T-cell (primary cell): Measurements from ENCODE around the gene CCDC157. TPM values are rescaled to one million over a fixed set of nuclear protein-coding genes. Genes with fewer than 3 reads are reported as not detected.
A peak's percentile ranks its signal among the peaks of the same experiment; 100 is the strongest.

Experiments used
- ATAC-seq, 4 experiments: fragments of 200-7000 bp in 3 of 4; fragments of 150-1000 bp in 1 of 4; cut with Tn5 transposase; replicated peaks in 1 of 4; 1 replicate in 3 of 4; 2 replicates in 1 of 4; pipeline ENCODE4 v1.10.0; 2021; ENCODE audit warnings: moderate library complexity in 3 of 4, mild to moderate bottlenecking in 2 of 4, moderate number of reproducible peaks in 1 of 4
- CTCF ChIA-PET, 2 donors: fragments of 300-600 bp; sonication (Branson Sonifier 250); formaldehyde crosslinking; loops; one replicate each; lab custom pipeline; 2022; ENCODE audit warnings: antibody characterized with exemption in 2 of 2; lab: Charles Lee
- POLR2A ChIA-PET, 2 donors: fragments of 300-600 bp; sonication (Branson Sonifier 250); formaldehyde crosslinking; loops; one replicate each; lab custom pipeline; 2022; ENCODE audit warnings: antibody characterized with exemption in 2 of 2; lab: Charles Lee
- DNase-seq, 35 experiments: peaks; one replicate each; pipeline versions ENCODE4 v3.0.0 to v3.0.0-alpha.2; 2013 to 2023
- H3K27ac ChIP-seq: one replicate; pipeline ENCODE4 v1.5.1; 2013; ENCODE audit warnings: low read length
- H3K27me3 ChIP-seq, 2 experiments: replicated peaks in 1 of 2; 1 replicate in 1 of 2; 2 replicates in 1 of 2; pipeline versions ENCODE4 v1.6.1 to v1.7.0; 2013; ENCODE audit warnings: low read length in 1 of 2, mixed read lengths in 1 of 2; ENCODE audit not compliant: control insufficient read depth in 2 of 2, insufficient read depth in 2 of 2; ENCODE audit errors: extremely low read depth in 1 of 2
- H3K36me3 ChIP-seq, 2 donors: 1 replicate in 1 of 2; 2 replicates in 1 of 2; pipeline versions ENCODE4 v1.6.1 to v1.7.0; 2013; ENCODE audit warnings: low read length in 1 of 2; ENCODE audit not compliant: control insufficient read depth in 2 of 2, insufficient read depth in 1 of 2; ENCODE audit errors: extremely low read depth in 1 of 2
- H3K4me1 ChIP-seq, 2 experiments: 1 replicate in 1 of 2; 2 replicates in 1 of 2; pipeline versions ENCODE4 v1.6.1 to v1.7.0; 2013; ENCODE audit warnings: low read length in 2 of 2, mixed read lengths in 1 of 2; ENCODE audit not compliant: insufficient read depth in 2 of 2, control insufficient read depth in 1 of 2; ENCODE audit errors: extremely low read depth in 1 of 2
- H3K4me3 ChIP-seq, 2 donors: 1 replicate in 1 of 2; 2 replicates in 1 of 2; pipeline versions ENCODE4 v1.5.1 to v1.7.0; 2013; ENCODE audit warnings: mild to moderate bottlenecking in 2 of 2, low read length in 1 of 2, moderate library complexity in 1 of 2; ENCODE audit not compliant: control insufficient read depth in 1 of 2; ENCODE audit errors: extremely low read depth in 1 of 2
- H3K9me3 ChIP-seq: 2 replicates; pipeline ENCODE4 v1.7.0; 2013
- H3K27ac Mint-ChIP-seq, 2 donors: one replicate each; pipeline ENCODE4 v1.8.0; 2020 to 2021; ENCODE audit warnings: mild to moderate bottlenecking in 2 of 2, mixed read lengths in 2 of 2
- H3K27me3 Mint-ChIP-seq, 2 donors: one replicate each; pipeline ENCODE4 v1.8.0; 2021 to 2022; ENCODE audit warnings: mixed read lengths in 2 of 2
- H3K36me3 Mint-ChIP-seq: one replicate; pipeline ENCODE4 v1.8.0; 2021; ENCODE audit warnings: mixed read lengths
- H3K4me1 Mint-ChIP-seq, 3 donors: one replicate each; pipeline ENCODE4 v1.8.0; 2020 to 2022; ENCODE audit warnings: mixed read lengths in 3 of 3, mild to moderate bottlenecking in 1 of 3
- H3K4me3 Mint-ChIP-seq, 3 donors: one replicate each; pipeline ENCODE4 v1.8.0; 2020 to 2022; ENCODE audit warnings: mild to moderate bottlenecking in 3 of 3, mixed read lengths in 3 of 3, moderate library complexity in 3 of 3
- H3K9me3 Mint-ChIP-seq, 3 donors: one replicate each; pipeline ENCODE4 v1.8.0; 2020 to 2022; ENCODE audit warnings: mixed read lengths in 3 of 3
- WGBS: methylation state at CpG from one replicate; pipeline ENCODE4 v1.1.5; 2013; ENCODE audit warnings: missing lambda C conversion rate; ENCODE audit not compliant: insufficient coverage; 5-methylcytosine and 5-hydroxymethylcytosine counted together
- total RNA-seq, 35 experiments: library from RNA in 6 of 35; stranded (reverse) in 6 of 35; fragments of 120-200 nt in 1 of 35; gene quantifications; one replicate each; pipeline versions ENCODE4 v1.2.1 to v1.2.4 and lab custom pipeline; 2013 to 2026

The CCDC157 gene
- total RNA-seq, 5 donors from 2014 or later (not counting 1 experiment from before 2014, with no cell fraction given), result 4.6 to 10.9 (median 5.1) TPM

DNA sequence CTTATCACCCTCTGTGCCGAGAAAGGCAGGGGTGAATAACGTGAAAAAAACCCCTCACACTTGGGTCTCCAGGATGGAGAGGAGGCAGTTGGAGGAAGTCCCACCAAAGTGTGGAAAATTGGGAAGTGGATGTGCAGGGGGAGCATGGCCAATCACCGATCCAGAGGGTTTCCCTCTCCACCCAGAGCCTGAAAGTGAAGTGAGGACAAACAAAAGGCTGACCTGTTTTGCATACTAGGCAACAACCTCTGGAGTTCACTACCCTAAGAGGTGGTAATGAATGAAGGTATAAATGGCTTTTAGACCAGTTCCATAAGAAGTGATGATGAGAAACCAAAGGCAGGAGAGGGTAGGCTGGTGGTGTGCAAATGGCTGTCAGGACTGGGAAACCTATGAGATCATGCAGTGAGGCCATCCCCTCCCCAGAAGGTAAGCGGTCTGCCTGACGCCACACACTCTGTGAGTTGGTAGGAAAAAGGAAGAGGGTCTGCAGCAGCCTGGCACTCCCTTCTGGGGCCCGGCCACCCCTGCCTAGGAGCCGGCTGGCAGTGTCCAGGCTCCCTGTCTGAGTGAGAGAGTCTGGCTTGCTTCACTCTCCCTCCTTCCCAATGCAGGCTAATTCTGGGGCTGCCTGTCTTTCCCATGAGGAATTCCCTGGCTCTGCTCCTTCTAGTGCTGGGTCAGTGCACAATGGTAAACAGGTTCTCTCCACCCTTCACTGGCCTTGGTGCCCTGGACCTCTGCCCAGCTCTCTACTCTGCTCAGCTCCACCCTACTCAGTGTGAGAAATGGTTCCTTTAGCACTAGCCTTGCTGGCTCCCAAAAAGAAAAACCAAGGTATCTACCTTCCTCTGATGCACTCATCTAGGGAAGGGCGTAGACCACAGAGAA lies 45.7 kb upstream of the CCDC157 start:
- Mint-ChIP-seq H3K27ac (peak overlapping the region; percentile 98 to 99), H3K4me1 (peaks cover 97 to 98% (median 97%) of the 10 kb centered on the region in 3 donors), H3K4me3 (peak overlapping the region; percentile 21 to 73 (median 36)), H3K27me3 (no peaks in the 10 kb centered on the region), H3K36me3 (peaks cover 15% of the 10 kb centered on the region), H3K9me3 (no peaks in the 10 kb centered on the region)
- CTCF ChIA-PET, result interaction anchor here in 1 of 2 donors (1.3 to 1.5 kb wide), 3 partner anchors 10 to 23 kb away, joined by 3 to 5 read pairs (median 4); partner anchors contain the start of gene TBC1D10A
- DNase-seq (no peak), ATAC-seq (no peak)
- Histone ChIP-seq H3K4me3 (no peak overlapping the region), H3K9me3 (no peaks in the 10 kb centered on the region), H3K4me1 (peaks cover 89 to 96% of the 10 kb centered on the region in 2 experiments), H3K36me3 (peaks cover 0 to 8% of the 10 kb centered on the region in 2 donors), H3K27me3 (no peaks in the 10 kb centered on the region), H3K27ac (peak overlapping the region; percentile 86)
- no CpG with 5 or more reads among the region's 8 CpGs for WGBS
- POLR2A ChIA-PET, result interaction anchor here in 1 of 2 donors (1.0 to 1.5 kb wide), 2 partner anchors 13 to 15 kb away, joined by 3 read pairs; no protein-coding TSS in a partner anchor

DNA sequence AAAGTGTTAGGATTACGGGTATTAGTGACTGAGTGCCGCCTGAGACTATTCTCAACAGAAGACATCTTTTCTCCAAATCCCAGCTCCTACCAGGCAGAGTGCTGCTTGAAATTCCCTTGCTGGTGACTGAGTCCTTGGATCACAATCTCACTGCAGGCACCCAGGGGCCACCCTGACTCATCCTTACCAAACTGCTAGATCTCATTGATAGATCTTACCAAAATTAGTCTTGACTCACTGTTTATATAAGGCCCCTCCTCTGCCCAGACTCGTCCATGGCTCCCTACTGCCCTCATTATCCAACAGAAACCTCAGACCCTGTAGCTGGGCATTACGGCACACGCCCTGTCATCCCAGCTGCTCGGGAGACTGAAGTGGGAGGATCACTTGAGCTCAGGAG lies 44.8 kb upstream of the CCDC157 start:
- peak overlapping the region; percentile 98 to 99 for H3K27ac Mint-ChIP-seq
- WGBS, result 92% methylated on average over 4 of the region's 6 CpGs
- ChIA-PET CTCF (no interaction called here), POLR2A (no interaction called here)
- no peak for ATAC-seq
- Histone ChIP-seq H3K27ac (peak overlapping the region; percentile 86), H3K36me3 (peaks cover 0 to 10% of the 10 kb centered on the region in 2 donors), H3K9me3 (no peaks in the 10 kb centered on the region), H3K4me1 (peaks cover 88 to 99% of the 10 kb centered on the region in 2 experiments), H3K27me3 (no peaks in the 10 kb centered on the region), H3K4me3 (peak overlapping the region in 1 of 2 donors; percentile 10)
- H3K36me3 Mint-ChIP-seq, result peaks cover 15% of the 10 kb centered on the region
- H3K27me3 Mint-ChIP-seq, result no peaks in the 10 kb centered on the region
- peak overlapping the region in 2 of 3 donors; percentile 10 to 73 for H3K4me3 Mint-ChIP-seq
- no peak for DNase-seq
- H3K4me1 Mint-ChIP-seq, result peaks cover 96 to 98% (median 97%) of the 10 kb centered on the region in 3 donors
- H3K9me3 Mint-ChIP-seq, result no peaks in the 10 kb centered on the region

DNA sequence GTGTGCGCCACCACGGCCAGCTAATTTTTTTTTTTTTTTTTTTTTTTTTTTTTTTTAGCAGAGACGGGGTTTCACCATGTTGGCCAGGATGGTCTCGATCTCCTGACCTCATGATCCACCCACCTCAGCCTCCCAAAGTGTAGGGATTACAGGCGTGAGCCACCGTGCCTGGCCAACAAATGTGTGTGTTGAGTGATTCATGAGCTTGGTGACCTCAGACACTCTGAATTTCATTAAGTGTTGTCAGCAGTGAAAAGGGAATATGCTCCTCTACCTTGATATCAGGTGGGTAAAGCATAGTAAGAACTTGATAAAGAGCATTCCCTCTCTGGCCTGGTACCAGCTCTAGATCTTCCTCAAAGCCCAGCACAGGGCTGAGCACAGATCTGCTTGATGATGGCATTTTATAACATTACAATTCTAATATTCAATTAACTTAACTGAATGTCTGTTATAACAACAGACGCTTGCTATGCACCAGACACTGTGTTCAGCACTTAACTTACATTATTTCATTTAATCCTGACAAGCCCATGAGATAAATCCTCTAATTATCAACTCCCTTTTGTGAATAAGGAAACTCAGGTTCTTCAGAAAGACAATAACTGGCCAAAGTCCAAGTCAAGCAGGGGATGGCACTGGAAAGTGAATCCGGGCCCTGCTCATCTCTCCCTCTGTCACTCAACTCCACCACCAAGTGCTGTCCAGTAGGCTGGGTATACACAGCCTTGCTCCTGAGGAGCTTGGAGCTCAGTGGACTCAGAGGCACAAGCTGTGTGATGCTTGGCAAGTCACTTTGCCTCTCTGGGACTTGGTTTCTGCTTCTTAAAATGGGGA lies 43.1 kb upstream of the CCDC157 start:
- Mint-ChIP-seq H3K4me3 (peak overlapping the region in 2 of 3 donors; percentile 15 to 73), H3K27ac (peak overlapping the region; percentile 91), H3K27me3 (no peaks in the 10 kb centered on the region), H3K4me1 (peaks cover 97 to 98% (median 98%) of the 10 kb centered on the region in 3 donors), H3K36me3 (peaks cover 24% of the 10 kb centered on the region), H3K9me3 (no peaks in the 10 kb centered on the region)
- Histone ChIP-seq H3K4me1 (peaks cover 76 to 99% of the 10 kb centered on the region in 2 experiments), H3K27me3 (no peaks in the 10 kb centered on the region), H3K27ac (peak overlapping the region; percentile 52), H3K9me3 (no peaks in the 10 kb centered on the region), H3K4me3 (no peak overlapping the region), H3K36me3 (peaks cover 0 to 19% of the 10 kb centered on the region in 2 donors)
- ATAC-seq (no peak), DNase-seq (no peak)
- 88% methylated on average over 2 of the region's 8 CpGs for WGBS
- CTCF ChIA-PET, result interaction anchor here in 1 of 2 donors (0.5 to 2.3 kb wide), 5 partner anchors 13 to 321 kb away, joined by 3 to 15 read pairs (median 6); partner anchors contain the start of genes CASTOR1 and TBC1D10A
- POLR2A ChIA-PET, result interaction anchor here in 1 of 2 donors (0.6 to 1.3 kb wide), 3 partner anchors 10 to 264 kb away, joined by 5 read pairs; no protein-coding TSS in a partner anchor

DNA sequence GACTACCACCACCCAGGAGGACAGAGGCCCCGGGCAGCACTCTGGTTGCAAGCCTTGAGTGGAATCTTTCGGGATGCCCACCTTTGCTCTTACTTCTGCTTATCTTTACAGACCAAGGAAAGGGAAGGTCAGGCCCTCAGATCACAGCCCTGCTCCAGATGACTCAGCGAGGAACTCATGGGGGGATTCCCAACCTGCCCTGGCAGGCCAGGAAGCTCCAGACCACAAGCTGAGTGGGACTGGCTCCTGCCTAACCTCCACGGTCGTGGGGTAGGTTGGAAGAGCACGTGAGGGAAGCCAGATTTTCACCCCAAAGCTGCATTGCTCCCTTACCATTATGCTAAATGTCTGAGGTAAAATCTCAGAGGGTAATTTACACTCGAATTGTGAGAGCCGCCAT lies 41.9 kb upstream of the CCDC157 start:
- ATAC-seq, result peak in 3 of 4 experiments; percentile 46 to 70 (median 49)
- peak overlapping the region; percentile 52 for H3K27ac ChIP-seq
- WGBS, result 14% methylated on average over 1 of the region's 8 CpGs
- H3K9me3 Mint-ChIP-seq, result no peaks in the 10 kb centered on the region
- H3K4me3 ChIP-seq, result no peak overlapping the region
- peak overlapping the region in 2 of 3 donors; percentile 29 to 73 for H3K4me3 Mint-ChIP-seq
- no peaks in the 10 kb centered on the region for H3K27me3 ChIP-seq
- POLR2A ChIA-PET, result interaction anchor here in 1 of 2 donors (1.3 kb wide), 1 partner anchor 9 kb away, joined by 5 read pairs; no protein-coding TSS in a partner anchor
- H3K27me3 Mint-ChIP-seq, result no peaks in the 10 kb centered on the region
- H3K36me3 Mint-ChIP-seq, result peaks cover 35% of the 10 kb centered on the region
- no peaks in the 10 kb centered on the region for H3K9me3 ChIP-seq
- CTCF ChIA-PET, result interaction anchor here in 1 of 2 donors (1.0 to 2.3 kb wide), 2 partner anchors 26 to 35 kb away, joined by 3 to 15 read pairs; partner anchors contain the start of gene CASTOR1
- DNase-seq, result peak in 10 of 35 experiments; percentile 17 to 70 (median 32)
- H3K27ac Mint-ChIP-seq, result peak overlapping the region; percentile 91
- peaks cover 4 to 27% of the 10 kb centered on the region in 2 donors for H3K36me3 ChIP-seq
- H3K4me1 ChIP-seq, result peaks cover 76 to 99% of the 10 kb centered on the region in 2 experiments
- H3K4me1 Mint-ChIP-seq, result peaks cover 97 to 98% (median 98%) of the 10 kb centered on the region in 3 donors

DNA sequence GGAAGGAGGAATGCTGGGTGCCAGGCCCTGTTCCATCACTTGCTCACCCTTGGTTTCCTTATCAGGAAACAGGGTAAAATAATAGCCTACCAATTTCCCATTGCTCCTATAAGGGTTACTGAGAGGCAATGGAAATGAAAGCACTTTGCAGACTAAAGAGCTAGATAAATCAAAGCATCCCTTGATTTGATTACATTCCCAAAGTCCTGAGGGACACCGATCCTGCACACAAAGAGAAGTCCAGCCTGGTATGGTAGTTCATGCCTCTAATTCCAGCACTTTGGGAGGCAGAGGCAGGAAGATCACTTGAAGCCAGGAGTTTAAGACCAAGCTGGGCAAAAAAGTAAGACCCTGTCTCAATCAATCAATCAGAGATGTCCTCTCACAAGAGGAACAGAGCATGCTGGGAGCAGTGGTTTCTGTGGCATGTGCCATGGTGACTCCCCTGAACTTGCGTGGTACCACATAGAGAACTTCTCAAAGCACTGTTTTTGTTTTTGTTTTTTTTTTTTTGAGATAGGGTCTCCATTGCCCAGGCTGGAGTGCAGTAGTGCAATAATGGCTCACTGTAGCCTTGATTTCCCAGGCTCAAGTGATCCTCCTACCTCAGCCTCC lies 40.7 kb upstream of the CCDC157 start:
- peaks cover 76 to 99% of the 10 kb centered on the region in 2 experiments for H3K4me1 ChIP-seq

More for the DNA sequence above, 40.7 kb upstream of the CCDC157 start:
- peaks cover 42% of the 10 kb centered on the region for H3K36me3 Mint-ChIP-seq
- H3K9me3 Mint-ChIP-seq, result no peaks in the 10 kb centered on the region
- no peaks in the 10 kb centered on the region for H3K27me3 Mint-ChIP-seq
- peak overlapping the region; percentile 4 to 73 (median 8) for H3K4me3 Mint-ChIP-seq
- DNase-seq (no peak), ATAC-seq (peak in 1 of 4 experiments; percentile 23)
- no peak overlapping the region for H3K4me3 ChIP-seq
- H3K27ac ChIP-seq, result peak overlapping the region; percentile 52
- peaks cover 97 to 98% (median 98%) of the 10 kb centered on the region in 3 donors for H3K4me1 Mint-ChIP-seq
- ChIA-PET CTCF (interaction anchor here (0.8 to 1.4 kb wide), 2 partner anchors 28 kb away, joined by 3 to 4 read pairs; no protein-coding TSS in a partner anchor), POLR2A (interaction anchor here in 1 of 2 donors (0.5 kb wide), 1 partner anchor 12 kb away, joined by 3 read pairs; no protein-coding TSS in a partner anchor)
- H3K27me3 ChIP-seq, result no peaks in the 10 kb centered on the region
- no peaks in the 10 kb centered on the region for H3K9me3 ChIP-seq
- peak overlapping the region; percentile 91 for H3K27ac Mint-ChIP-seq
- WGBS, result 100% methylated on average over 1 of the region's 2 CpGs
- H3K36me3 ChIP-seq, result peaks cover 5 to 37% of the 10 kb centered on the region in 2 donors
